SK-N-SH treated with all-trans-retinoic acid at 6 μM for 48 hours (cell line): Measurements from ENCODE around the gene UST.

Source experiments
- BACH2 ChIP-seq: fragments of 250-450 bp; sonication (Bioruptor Pico); IDR thresholded peaks from 2 replicates; pipeline ENCODE4 v1.9.0; 2021; ENCODE audit warnings: mild to moderate bottlenecking, borderline replicate concordance
- CSDC2 ChIP-seq: fragments of 250-450 bp; sonication (Bioruptor Pico); IDR thresholded peaks from 2 replicates; pipeline ENCODE4 v1.5.0; 2020; ENCODE audit warnings: mild to moderate bottlenecking, moderate library complexity
- RARB ChIP-seq: fragments of 250-450 bp; sonication (Bioruptor Pico); IDR thresholded peaks from 2 replicates; pipeline ENCODE4 v1.8.0; 2021; ENCODE audit warnings: mild to moderate bottlenecking, moderate library complexity
- TF ChIP-seq, protein P1 (sequence below): fragments of 250-450 bp; sonication (Bioruptor Pico); IDR thresholded peaks from 2 replicates; pipeline ENCODE4 v1.5.0; 2020; ENCODE audit warnings: mild to moderate bottlenecking, moderate library complexity
- TF ChIP-seq, protein P2 (sequence below): fragments of 250-450 bp; sonication (Bioruptor Pico); IDR thresholded peaks from 2 replicates; pipeline ENCODE4 v1.8.0; 2021; ENCODE audit warnings: low read depth, mild to moderate bottlenecking, moderate library complexity, borderline replicate concordance

DNA sequence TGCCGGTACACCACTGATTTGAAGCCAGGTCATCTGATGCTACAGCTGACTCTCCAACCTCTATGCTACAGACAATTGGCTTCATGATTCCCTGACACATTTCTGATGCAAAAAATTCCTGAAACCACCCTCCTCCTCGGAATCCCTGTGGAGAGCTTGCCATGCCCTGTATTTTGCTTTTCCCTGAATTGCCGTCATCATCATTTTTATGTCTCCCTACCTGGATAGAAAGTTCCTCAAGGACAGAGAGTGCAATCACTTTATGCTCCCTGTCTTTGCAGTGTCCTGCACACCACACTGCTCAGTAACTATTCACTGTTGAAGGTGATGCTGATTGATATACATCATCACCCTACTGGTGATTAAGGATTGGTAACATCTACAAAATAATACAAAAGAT is 239.8 kb downstream of the UST start:
- TF ChIP-seq, protein P1, sequence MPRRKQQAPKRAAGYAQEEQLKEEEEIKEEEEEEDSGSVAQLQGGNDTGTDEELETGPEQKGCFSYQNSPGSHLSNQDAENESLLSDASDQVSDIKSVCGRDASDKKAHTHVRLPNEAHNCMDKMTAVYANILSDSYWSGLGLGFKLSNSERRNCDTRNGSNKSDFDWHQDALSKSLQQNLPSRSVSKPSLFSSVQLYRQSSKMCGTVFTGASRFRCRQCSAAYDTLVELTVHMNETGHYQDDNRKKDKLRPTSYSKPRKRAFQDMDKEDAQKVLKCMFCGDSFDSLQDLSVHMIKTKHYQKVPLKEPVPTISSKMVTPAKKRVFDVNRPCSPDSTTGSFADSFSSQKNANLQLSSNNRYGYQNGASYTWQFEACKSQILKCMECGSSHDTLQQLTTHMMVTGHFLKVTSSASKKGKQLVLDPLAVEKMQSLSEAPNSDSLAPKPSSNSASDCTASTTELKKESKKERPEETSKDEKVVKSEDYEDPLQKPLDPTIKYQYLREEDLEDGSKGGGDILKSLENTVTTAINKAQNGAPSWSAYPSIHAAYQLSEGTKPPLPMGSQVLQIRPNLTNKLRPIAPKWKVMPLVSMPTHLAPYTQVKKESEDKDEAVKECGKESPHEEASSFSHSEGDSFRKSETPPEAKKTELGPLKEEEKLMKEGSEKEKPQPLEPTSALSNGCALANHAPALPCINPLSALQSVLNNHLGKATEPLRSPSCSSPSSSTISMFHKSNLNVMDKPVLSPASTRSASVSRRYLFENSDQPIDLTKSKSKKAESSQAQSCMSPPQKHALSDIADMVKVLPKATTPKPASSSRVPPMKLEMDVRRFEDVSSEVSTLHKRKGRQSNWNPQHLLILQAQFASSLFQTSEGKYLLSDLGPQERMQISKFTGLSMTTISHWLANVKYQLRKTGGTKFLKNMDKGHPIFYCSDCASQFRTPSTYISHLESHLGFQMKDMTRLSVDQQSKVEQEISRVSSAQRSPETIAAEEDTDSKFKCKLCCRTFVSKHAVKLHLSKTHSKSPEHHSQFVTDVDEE (CRISPR knock-in tag) = no peak
- TF ChIP-seq RARB (CRISPR knock-in tag) = no peak
- TF ChIP-seq CSDC2 = no peak
- no peak for TF ChIP-seq BACH2 (CRISPR knock-in tag)
- TF ChIP-seq, protein P2, sequence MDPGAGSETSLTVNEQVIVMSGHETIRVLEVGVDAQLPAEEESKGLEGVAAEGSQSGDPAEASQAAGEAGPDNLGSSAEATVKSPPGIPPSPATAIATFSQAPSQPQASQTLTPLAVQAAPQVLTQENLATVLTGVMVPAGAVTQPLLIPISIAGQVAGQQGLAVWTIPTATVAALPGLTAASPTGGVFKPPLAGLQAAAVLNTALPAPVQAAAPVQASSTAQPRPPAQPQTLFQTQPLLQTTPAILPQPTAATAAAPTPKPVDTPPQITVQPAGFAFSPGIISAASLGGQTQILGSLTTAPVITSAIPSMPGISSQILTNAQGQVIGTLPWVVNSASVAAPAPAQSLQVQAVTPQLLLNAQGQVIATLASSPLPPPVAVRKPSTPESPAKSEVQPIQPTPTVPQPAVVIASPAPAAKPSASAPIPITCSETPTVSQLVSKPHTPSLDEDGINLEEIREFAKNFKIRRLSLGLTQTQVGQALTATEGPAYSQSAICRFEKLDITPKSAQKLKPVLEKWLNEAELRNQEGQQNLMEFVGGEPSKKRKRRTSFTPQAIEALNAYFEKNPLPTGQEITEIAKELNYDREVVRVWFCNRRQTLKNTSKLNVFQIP (CRISPR knock-in tag) = no peak
